ENCODE data around the gene WWOX. TPM values are rescaled to one million over a fixed set of nuclear protein-coding genes. Genes with fewer than 3 reads are reported as not detected.

WWOX gene
- total RNA-seq, 1 donor from 2014 or later = 18.6 TPM

- H3K4me3 Mint-ChIP-seq (ENCODE audit: unreplicated experiment) = no peak overlapping the region
These were observed 443.6 kb downstream of the WWOX start for GRCh38 chr16:78543023-78543422.

DNA sequence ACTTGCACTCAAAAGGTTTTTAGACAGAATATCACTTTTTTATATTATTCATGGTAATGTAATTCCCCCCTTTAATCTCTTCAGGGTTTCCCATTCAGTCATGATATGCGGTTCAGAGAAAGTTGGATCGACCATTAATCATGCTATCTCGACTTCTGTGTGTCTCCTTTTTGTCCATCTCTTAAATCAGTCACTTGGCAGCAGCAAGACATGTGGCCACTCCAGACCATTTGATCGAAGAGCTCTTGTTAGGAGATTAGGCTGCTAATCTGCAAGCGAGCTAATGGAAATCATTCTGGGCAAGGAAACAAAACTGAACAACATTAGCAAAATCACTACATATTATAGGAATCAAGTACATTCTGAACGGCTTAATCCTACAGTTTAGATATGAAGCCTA lies 449.9 kb downstream of the WWOX start:
- DNase-seq (ENCODE audit: low spot score) = no peak
- H3K4me1 Mint-ChIP-seq (ENCODE audit: unreplicated experiment) = no peaks in the 10 kb centered on the region
- H3K36me3 Mint-ChIP-seq (ENCODE audit: low read depth, unreplicated experiment) = no peaks in the 10 kb centered on the region
- H3K4me3 Mint-ChIP-seq (ENCODE audit: unreplicated experiment) = no peak overlapping the region
- no peak overlapping the region for H3K27ac Mint-ChIP-seq (ENCODE audit: unreplicated experiment)
- no peaks in the 10 kb centered on the region for H3K9me3 Mint-ChIP-seq (ENCODE audit: unreplicated experiment)
- TF ChIP-seq, protein P1, sequence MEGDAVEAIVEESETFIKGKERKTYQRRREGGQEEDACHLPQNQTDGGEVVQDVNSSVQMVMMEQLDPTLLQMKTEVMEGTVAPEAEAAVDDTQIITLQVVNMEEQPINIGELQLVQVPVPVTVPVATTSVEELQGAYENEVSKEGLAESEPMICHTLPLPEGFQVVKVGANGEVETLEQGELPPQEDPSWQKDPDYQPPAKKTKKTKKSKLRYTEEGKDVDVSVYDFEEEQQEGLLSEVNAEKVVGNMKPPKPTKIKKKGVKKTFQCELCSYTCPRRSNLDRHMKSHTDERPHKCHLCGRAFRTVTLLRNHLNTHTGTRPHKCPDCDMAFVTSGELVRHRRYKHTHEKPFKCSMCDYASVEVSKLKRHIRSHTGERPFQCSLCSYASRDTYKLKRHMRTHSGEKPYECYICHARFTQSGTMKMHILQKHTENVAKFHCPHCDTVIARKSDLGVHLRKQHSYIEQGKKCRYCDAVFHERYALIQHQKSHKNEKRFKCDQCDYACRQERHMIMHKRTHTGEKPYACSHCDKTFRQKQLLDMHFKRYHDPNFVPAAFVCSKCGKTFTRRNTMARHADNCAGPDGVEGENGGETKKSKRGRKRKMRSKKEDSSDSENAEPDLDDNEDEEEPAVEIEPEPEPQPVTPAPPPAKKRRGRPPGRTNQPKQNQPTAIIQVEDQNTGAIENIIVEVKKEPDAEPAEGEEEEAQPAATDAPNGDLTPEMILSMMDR (IDR thresholded peaks at IDR 0.05; ENCODE audit: unreplicated experiment) = no peak
- H3K27me3 Mint-ChIP-seq (ENCODE audit: unreplicated experiment) = peaks cover 2% of the 10 kb centered on the region

More at GRCh38 chr16:78543023-78543422, 443.6 kb downstream of the WWOX start:
- no peak for DNase-seq (ENCODE audit: low spot score)
- Mint-ChIP-seq H3K4me1 (ENCODE audit: unreplicated experiment) (no peaks in the 10 kb centered on the region), H3K27me3 (ENCODE audit: unreplicated experiment) (no peaks in the 10 kb centered on the region), H3K27ac (ENCODE audit: unreplicated experiment) (no peak overlapping the region), H3K36me3 (ENCODE audit: low read depth, unreplicated experiment) (no peaks in the 10 kb centered on the region), H3K9me3 (ENCODE audit: unreplicated experiment) (no peaks in the 10 kb centered on the region)
- TF ChIP-seq, protein P1 (IDR thresholded peaks at IDR 0.05; ENCODE audit: unreplicated experiment) = no peak

- DNase-seq (ENCODE audit: low spot score) = no peak
- H3K36me3 Mint-ChIP-seq (ENCODE audit: low read depth, unreplicated experiment) = no peaks in the 10 kb centered on the region
- TF ChIP-seq, protein P1 (IDR thresholded peaks at IDR 0.05; ENCODE audit: unreplicated experiment) = no peak
- no peak overlapping the region for H3K4me3 Mint-ChIP-seq (ENCODE audit: unreplicated experiment)
- no peaks in the 10 kb centered on the region for H3K4me1 Mint-ChIP-seq (ENCODE audit: unreplicated experiment)
- H3K27me3 Mint-ChIP-seq (ENCODE audit: unreplicated experiment) = peaks cover 2% of the 10 kb centered on the region
- no peaks in the 10 kb centered on the region for H3K9me3 Mint-ChIP-seq (ENCODE audit: unreplicated experiment)
- no peak overlapping the region for H3K27ac Mint-ChIP-seq (ENCODE audit: unreplicated experiment)
These were observed 452.1 kb downstream of the WWOX start for GRCh38 chr16:78551487-78552085.

DNA sequence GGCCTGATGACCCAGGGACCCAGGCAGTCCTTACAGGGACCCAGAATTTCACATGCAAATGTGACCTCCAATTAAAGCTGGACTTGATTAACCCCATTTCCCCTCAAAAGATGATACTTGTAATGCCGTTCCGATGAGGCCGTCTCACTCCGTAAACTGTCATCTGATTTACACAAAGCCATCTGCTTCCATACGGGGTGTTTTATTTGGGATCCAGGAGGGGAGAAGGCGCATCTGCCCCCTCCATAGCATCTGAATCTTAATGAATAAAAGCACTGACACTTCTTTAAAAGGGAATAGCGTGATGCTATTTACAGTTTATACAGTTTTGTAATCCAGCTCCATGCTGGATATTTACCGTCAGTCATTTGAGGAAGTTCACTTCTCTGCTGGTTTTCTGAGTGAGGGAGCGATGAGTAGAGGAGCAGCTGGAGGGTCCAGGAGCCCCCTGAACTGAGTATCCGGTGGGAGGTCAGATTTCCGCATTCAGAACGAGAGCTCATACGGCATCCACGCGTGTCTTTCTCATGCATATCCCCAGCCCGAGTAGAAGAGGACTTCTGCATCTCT lies 452.7 kb downstream of the WWOX start:
- no peak overlapping the region for H3K4me3 Mint-ChIP-seq (ENCODE audit: unreplicated experiment)
- H3K9me3 Mint-ChIP-seq (ENCODE audit: unreplicated experiment) = no peaks in the 10 kb centered on the region
- no peaks in the 10 kb centered on the region for H3K4me1 Mint-ChIP-seq (ENCODE audit: unreplicated experiment)
- TF ChIP-seq, protein P1 (IDR thresholded peaks at IDR 0.05; ENCODE audit: unreplicated experiment) = no peak
- H3K27ac Mint-ChIP-seq (ENCODE audit: unreplicated experiment) = no peak overlapping the region
- no peaks in the 10 kb centered on the region for H3K36me3 Mint-ChIP-seq (ENCODE audit: low read depth, unreplicated experiment)
- no peak for DNase-seq (ENCODE audit: low spot score)
- H3K27me3 Mint-ChIP-seq (ENCODE audit: unreplicated experiment) = peaks cover 2% of the 10 kb centered on the region

DNA sequence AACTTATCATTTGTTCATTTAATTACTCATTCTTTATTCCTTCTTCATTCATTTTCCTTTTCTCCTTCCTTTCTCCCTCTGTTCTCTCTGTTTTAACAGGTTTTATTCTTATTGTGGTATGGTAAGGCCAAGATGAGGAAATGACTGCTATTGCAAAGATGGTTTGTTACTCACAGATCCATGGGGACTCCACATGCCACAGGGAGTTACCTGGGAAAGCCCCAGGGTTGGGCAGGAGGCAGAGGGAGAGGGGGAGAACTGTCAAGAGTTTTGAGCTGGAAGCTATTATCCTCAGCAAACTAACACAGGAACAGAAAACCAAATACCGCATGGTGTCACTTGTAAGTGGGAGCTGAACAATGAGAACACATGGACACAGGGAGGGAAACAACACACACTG lies 453.3 kb downstream of the WWOX start:
- peaks cover 2% of the 10 kb centered on the region for H3K27me3 Mint-ChIP-seq (ENCODE audit: unreplicated experiment)
- no peaks in the 10 kb centered on the region for H3K36me3 Mint-ChIP-seq (ENCODE audit: low read depth, unreplicated experiment)
- TF ChIP-seq, protein P1 (IDR thresholded peaks at IDR 0.05; ENCODE audit: unreplicated experiment) = no peak
- no peak overlapping the region for H3K4me3 Mint-ChIP-seq (ENCODE audit: unreplicated experiment)
- DNase-seq (ENCODE audit: low spot score) = no peak
- no peak overlapping the region for H3K27ac Mint-ChIP-seq (ENCODE audit: unreplicated experiment)
- no peaks in the 10 kb centered on the region for H3K4me1 Mint-ChIP-seq (ENCODE audit: unreplicated experiment)
- H3K9me3 Mint-ChIP-seq (ENCODE audit: unreplicated experiment) = no peaks in the 10 kb centered on the region
